GM23248 (cell line): ENCODE measurements around the gene DAAM1.

Source experiments
- EZH2 ChIP-seq: fragments of 200-600 bp; sonication (generic); IDR thresholded peaks from 2 replicates; pipeline ENCODE4 v1.6.1; 2018; ENCODE audit warnings: antibody characterized with exemption, mild to moderate bottlenecking; ENCODE audit not compliant: insufficient read depth, poor library complexity, severe bottlenecking
- EZH2phosphoT487 ChIP-seq: fragments of 200-600 bp; sonication (generic); IDR thresholded peaks from 2 replicates; pipeline ENCODE4 v1.6.1; 2018; ENCODE audit warnings: antibody characterized with exemption, moderate library complexity, mild to moderate bottlenecking, low read depth; ENCODE audit not compliant: insufficient read depth

DNA sequence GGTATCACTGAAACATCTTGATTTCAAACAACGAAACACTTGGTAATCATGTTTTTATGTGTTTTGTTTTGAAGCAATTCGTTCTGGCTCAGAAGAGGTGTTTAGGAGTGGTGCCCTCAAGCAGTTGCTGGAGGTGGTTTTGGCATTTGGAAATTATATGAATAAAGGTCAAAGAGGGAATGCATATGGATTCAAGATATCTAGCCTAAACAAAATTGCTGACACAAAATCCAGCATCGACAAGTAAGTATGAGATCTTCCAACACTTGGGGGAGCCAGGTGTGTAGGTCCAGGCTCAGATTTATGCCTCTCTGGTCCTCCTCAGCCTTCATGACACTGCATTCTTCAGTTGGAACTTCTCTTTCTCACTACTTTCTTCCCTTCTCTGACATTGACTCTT is 166.6 kb downstream of the DAAM1 start:
- no peak for TF ChIP-seq EZH2phosphoT487
- no peak for TF ChIP-seq EZH2
